Right ventricle myocardium superior (tissue), 1 donor: Measurements from ENCODE around the gene PSME3. TPM values are rescaled to one million over a fixed set of nuclear protein-coding genes. Genes with fewer than 3 reads are reported as not detected.

Experiments
- ATAC-seq: fragments of 200-7000 bp; cut with Tn5 transposase; one replicate; pipeline ENCODE4 v1.9.1; 2020; ENCODE audit warnings: mild to moderate bottlenecking; ENCODE audit not compliant: poor library complexity
- DNase-seq: peaks from one replicate; pipeline ENCODE4 v3.0.0-alpha.2; 2020
- intact Hi-C: fragments of 100-400 bp; cut with DNase I; formaldehyde crosslinking; loops from one replicate; pipeline ENCODE4 v1.11.2; 2022
- long read RNA-seq: library from polyadenylated mRNA; unstranded; transcript quantifications from one replicate; pipeline ENCODE4 v2.0.0, GENCODE V29; 2021
- total RNA-seq: library from RNA; stranded (reverse); fragmentation: NEBNext Ultra II Directional; extraction: Animal tissue kit (Norgen Biotek cat#: 25700); gene quantifications from one replicate; pipeline ENCODE4 v1.2.1, GENCODE V29; 2021
- donor health status: DM: no; HTN: yes; CAD: no; lungs with severe emphysema.

PSME3 gene, protein sequence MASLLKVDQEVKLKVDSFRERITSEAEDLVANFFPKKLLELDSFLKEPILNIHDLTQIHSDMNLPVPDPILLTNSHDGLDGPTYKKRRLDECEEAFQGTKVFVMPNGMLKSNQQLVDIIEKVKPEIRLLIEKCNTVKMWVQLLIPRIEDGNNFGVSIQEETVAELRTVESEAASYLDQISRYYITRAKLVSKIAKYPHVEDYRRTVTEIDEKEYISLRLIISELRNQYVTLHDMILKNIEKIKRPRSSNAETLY
- 74.7 TPM for total RNA-seq
- long read RNA-seq, transcript PSME3-210 (11 exons, 998 nt), result major isoform, 75 of 85 reads
- long read RNA-seq, partial matches to known transcripts, result 1 of 85 reads
- long read RNA-seq, other reads (novel, unspliced or antisense), result 8 of 85 reads

DNA sequence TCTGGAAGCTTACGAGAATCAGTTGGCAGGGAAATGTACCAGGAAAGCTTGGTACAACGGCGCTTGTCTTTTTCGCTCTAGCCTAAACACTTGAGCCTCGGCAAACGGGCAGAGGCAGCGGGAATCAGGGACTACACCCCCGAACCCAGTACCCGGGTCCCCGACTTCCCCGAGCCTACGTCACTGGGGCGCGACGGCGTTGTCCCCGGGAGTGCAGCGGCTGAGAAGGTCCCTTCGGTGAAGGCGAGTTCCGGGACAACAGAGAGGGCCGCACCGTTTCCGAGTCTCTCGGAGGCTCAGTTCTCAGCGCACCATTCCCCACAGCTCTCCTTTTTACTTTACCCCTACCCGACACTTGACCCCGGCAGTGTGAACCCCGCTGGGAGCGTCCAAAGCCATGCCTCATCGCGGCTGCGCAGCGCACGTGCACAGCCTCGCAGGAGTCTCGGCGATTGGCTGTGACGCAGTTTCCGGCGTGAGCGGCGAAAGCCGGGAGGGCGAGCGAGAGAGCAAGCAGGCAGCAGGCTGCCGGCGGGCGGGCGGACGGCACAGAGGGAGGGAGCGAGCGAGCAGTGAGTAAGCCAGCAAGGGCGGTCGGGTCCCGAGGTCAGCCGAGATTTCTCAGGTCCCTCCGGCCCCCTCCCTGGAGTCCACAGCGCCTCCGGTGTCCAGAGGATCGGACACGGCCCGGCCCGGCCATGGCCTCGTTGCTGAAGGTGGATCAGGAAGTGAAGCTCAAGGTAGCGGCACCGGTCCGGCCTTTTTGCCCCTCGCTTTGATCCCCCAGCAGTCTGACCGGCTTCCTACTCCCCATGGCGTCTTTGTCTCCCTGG, at the start of gene PSME3:
PSME3 (plus strand) TSS at position 464 of the 833 bp plus-strand sequence; CDS start at position 699, 235 bp downstream.
- ATAC-seq (peak; percentile 99), DNase-seq (peak; percentile 96)
- intact Hi-C loops, result no loop called here

DNA sequence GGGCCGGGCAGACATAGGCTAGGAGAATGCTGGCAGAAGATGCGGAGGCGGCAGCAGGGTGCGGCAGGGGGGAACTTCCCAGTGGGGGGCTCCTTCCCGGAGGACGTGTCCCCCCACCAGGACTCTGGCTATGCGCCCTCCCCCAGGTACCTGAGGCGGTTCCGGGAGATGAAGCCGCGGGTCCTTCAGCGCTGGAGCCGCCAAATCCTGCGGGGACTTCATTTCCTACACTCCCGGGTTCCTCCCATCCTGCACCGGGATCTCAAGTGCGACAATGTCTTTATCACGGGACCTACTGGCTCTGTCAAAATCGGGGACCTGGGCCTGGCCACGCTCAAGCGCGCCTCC, 49.4 kb upstream of the PSME3 start:
- intact Hi-C loops, result no loop called here

DNA sequence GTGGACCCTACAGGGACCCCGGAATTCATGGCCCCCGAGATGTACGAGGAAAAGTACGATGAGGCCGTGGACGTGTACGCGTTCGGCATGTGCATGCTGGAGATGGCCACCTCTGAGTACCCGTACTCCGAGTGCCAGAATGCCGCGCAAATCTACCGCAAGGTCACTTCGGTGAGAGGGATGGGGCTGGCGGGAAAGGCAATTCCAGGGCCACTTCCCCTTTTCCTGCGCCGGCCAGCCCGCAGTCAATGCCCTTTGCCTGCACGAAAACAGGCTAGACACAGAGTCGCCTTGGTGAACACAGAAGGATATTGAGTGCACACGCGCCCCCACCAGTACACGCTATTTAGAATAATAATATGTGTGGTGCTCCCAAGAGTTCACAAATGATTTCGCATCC, 48.8 kb upstream of the PSME3 start:
- intact Hi-C loops, result no loop called here

More for the DNA sequence above, 49.4 kb upstream of the PSME3 start:
- DNase-seq (no peak), ATAC-seq (no peak)

DNA sequence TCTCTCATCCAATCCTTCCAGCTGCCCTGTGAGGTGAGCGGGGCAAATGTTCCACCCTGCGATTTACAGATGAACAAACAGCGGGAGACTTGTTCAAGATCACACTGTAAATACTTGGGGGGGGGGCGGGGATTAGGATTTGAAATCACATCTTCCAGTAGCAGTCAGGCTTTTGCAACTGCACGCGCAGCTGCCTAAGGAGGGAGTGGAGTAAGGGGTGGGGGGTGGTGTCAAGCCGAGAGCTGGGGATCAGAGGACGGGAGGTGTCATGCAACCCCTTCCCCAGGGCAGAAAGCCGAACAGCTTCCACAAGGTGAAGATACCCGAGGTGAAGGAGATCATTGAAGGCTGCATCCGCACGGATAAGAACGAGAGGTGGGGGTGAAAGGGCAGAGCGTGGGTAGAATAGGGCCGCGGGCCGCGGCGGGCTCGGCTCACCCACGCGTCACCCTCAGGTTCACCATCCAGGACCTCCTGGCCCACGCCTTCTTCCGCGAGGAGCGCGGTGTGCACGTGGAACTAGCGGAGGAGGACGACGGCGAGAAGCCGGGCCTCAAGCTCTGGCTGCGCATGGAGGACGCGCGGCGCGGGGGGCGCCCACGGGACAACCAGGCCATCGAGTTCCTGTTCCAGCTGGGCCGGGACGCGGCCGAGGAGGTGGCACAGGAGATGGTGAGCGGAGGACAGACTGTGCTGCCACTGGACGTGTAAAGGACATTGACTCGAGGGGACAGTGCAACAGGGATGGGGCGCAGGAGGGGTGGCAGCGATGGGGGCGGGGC, 48.2 kb upstream of the PSME3 start:
- intact Hi-C loops, result no loop called here
- DNase-seq, result no peak
- ATAC-seq, result no peak

More for the DNA sequence above, 48.8 kb upstream of the PSME3 start:
- DNase-seq (no peak), ATAC-seq (no peak)

DNA sequence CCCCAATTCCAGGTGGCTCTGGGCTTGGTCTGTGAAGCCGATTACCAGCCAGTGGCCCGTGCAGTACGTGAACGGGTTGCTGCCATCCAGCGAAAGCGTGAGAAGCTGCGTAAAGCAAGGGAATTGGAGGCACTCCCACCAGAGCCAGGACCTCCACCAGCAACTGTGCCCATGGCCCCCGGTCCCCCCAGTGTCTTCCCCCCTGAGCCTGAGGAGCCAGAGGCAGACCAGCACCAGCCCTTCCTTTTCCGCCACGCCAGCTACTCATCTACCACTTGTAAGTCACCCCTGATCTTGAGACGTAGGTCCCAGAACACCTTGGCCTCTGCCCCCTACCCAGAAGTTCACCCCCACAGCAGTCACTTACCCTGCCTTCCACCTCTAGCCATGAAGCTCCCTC, 45.9 kb upstream of the PSME3 start:
- ATAC-seq (no peak), DNase-seq (no peak)
- intact Hi-C loops, result no loop called here

DNA sequence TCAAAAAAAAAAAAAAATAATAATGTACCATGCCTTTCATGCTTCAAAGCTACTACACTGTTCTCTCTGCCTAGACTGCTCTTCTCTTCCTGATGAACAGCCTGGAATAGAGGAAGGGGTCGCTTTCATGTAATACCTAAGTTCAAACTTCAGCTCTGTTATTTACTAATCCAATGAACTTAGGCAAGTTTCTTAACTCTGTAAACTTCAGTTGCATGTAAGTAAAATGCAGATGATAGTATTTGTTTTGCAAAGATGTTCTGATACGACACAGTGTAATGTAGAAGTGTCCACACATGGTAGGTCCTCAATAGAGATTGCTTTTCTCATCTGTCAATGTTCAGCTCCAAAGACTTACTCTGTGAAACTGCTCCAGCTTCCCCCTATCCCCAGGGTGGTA, 41.2 kb upstream of the PSME3 start:
- intact Hi-C loops, result no loop called here
- no peak for ATAC-seq
- no peak for DNase-seq

DNA sequence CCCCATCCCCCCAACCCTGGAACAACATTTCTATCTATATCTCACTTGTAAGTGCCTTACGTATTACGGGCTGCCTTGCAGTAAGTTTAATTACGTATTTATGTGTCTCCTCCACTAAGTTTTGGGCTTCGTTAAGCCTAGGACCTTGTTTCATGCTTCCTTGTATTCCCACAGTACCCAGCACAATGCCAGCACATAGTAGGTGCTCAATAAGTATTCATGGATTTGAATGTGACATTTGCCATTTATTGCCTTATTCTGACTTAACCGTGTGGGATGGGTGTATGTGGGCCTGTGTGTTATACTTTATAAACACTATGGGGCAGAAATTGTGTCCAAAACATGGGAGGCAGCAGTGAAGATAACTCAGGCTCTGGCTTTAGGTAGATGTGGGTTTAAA, 40.7 kb upstream of the PSME3 start:
- no peak for ATAC-seq
- intact Hi-C loops, result no loop called here
- no peak for DNase-seq

DNA sequence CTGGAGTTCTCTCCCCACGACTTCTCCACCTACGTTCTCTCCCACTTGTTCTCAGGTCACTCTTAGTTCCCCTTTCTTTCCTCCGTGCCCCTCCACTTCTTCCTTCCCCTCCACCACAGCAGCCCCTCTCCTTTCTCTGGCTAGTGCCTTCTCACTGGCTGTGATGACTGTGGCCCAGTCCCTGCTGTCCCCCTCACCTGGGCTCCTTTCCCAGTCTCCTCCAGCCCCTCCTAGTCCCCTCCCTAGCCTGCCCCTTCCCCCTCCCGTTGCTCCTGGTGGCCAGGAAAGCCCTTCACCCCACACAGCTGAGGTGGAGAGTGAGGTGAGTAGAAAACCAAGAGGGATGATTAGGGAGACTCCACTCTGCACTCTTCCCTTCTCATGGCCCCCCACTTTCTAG, 38.1 kb upstream of the PSME3 start:
- DNase-seq (no peak), ATAC-seq (no peak)
- intact Hi-C loops, result no loop called here

DNA sequence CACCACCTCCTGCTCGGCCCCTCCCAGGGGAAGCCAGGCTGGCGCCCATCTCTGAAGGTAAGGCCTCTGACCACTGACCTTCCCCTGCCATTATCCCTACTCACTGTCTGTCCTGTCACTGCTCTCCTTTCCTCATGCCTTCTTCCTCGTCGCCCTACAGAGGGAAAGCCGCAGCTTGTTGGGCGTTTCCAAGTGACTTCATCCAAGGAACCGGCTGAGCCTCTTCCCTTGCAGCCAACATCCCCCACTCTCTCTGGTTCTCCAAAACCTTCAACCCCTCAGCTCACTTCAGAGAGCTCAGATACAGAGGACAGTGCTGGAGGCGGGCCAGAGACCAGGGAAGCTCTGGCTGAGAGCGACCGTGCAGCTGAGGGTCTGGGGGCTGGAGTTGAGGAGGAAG, 37.7 kb upstream of the PSME3 start:
- intact Hi-C loops, result no loop called here
- DNase-seq (no peak), ATAC-seq (no peak)

DNA sequence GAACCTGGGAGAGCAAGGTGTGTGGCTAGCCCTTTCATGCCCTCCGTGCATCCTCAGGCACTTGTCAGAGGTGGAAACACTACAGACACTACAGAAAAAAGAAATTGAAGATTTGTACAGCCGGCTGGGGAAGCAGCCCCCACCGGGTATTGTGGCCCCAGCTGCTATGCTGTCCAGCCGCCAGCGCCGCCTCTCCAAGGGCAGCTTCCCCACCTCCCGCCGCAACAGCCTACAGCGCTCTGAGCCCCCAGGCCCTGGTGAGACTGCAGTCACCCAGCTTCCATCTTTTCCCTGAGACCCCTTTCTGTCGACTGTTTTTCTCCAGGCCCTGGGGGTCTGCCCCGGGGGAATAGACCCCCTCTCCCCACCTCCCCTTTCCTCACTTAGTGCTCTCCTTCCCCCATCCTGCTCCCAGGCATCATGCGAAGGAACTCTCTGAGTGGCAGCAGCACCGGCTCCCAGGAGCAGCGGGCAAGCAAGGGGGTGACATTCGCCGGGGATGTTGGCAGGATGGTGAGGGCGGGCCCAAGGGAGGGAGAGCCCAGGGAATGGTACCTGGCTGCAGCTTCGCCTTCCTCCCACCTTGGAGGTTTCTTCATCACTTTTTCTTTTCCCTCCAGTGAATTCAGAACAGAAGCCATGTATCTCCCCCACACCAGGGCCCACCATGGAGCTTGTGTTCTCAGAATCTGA, 37.0 kb upstream of the PSME3 start:
- intact Hi-C loops, result no loop called here
- DNase-seq (no peak), ATAC-seq (no peak)

DNA sequence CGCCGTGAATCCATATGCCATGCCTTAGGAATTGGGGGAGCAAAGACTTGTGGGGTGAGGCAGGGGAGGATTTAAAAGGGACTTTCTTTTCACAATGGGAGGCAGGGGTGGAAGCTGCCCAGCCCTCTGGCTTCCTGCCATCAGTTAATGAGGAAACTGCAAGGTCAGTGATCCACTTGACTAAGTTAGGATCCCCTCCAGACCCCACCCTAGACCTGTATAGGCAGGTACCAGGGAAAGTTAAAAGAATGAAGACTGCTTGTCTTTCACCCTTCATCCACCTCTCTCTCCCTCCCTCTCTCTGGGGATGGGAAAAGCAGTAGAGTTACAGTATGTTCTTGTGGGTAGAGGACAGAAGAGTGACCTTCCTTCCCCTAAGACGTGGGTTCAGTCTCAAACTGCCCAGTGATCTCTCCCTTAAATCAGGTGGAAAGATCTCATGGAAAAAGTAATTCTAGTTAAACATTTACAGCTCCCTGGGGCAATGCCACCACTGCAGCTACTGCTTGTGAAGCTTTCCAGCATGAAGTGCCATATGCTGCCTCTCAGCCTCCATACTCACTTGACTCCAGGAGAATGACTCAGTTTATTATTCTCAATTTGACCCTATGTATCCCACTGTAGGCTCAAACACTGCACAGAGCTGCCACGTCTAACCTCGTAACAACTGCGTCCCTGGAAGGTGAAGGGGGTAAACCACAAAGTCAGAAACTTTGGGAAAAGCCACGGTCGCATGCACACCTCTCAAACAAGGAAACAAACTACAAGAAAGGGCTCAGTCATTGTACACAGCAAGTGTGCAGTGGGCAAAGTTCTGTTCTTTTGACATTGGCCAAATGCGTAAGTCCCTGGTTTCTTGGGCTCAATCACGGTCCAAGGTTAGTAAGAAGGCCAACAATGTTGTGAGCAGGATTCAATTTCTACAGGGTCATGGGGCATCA, 35.9 kb upstream of the PSME3 start:
- intact Hi-C loops, result no loop called here

DNA sequence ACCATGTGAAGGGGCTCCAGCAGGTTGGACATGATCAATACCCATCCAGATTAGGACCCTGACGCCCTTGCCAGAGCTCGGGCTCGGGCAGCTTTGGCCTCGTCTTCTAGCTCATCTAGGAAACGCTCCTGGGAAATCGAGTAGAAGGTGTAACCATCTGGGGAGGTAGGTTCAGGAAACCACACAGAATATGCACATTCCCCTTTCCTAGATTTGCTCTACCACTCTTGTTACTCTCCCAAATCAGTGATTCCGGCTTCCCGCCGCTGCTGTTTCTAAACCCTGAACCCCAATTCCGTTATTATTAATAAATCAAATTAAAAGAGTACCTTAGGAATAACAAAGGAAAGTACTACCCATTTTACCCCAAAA, 35.2 kb upstream of the PSME3 start:
- intact Hi-C loops, result no loop called here
- ATAC-seq, result no peak
- DNase-seq, result no peak

More for the DNA sequence above, 35.9 kb upstream of the PSME3 start:
- ATAC-seq, result no peak
- DNase-seq, result no peak

DNA sequence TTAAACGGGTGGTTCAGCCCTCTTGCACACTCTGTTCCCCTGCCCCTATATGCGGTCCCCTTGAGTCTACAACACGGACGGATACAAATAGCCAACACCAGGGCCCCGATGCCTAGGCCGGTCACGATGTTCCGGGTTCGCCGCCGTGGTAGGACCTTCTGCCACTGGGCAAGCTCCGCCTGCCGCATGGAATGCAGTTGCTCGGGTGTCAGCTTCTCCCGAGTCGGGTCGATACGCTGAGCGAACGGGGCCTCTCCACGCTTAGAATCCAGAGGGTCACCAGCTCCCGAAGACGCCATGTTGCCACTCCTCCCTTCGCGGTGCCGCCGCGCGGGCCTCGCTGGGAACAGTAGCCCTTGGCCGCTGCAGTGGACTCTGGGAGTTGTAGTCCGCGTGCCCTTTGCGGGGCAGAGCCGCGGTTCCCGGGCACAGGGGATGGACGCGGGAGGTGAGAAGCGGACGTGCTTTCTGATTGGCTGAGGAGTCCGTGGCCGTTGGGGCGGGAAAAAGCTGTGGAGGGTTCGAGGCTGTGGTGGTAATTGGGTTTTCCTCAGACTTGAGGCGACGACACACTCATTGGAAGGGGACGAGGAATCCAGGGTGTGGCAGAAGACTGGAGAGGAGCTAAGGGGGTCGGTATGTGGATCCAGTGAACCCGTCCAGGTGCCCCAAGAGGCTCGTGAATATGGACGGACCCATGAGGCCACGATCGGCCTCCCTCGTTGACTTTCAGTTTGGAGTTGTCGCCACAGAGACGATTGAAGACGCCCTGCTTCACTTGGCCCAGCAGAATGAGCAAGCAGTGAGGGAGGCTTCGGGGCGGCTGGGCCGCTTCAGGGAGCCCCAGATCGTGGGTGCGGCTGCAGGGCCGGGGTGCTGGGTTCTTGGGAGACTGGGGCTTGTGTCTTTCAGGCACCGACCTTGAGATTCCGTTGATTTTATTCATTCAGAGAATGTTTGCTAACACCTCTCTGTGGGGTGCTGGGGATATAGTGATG, 34.5 kb upstream of the PSME3 start, which contains the start of the genes CNTD1 and COA3:
CNTD1 (plus strand) TSS at position 479 of the 998 bp plus-strand sequence; CDS start at position 686, 207 bp downstream.
COA3 (minus strand) TSS at position 322 of the 998 bp plus-strand sequence; CDS start at position 299, 23 bp downstream.
- intact Hi-C loops, result no loop called here
- ATAC-seq, result peak; percentile 98
- peak; percentile 92 for DNase-seq

DNA sequence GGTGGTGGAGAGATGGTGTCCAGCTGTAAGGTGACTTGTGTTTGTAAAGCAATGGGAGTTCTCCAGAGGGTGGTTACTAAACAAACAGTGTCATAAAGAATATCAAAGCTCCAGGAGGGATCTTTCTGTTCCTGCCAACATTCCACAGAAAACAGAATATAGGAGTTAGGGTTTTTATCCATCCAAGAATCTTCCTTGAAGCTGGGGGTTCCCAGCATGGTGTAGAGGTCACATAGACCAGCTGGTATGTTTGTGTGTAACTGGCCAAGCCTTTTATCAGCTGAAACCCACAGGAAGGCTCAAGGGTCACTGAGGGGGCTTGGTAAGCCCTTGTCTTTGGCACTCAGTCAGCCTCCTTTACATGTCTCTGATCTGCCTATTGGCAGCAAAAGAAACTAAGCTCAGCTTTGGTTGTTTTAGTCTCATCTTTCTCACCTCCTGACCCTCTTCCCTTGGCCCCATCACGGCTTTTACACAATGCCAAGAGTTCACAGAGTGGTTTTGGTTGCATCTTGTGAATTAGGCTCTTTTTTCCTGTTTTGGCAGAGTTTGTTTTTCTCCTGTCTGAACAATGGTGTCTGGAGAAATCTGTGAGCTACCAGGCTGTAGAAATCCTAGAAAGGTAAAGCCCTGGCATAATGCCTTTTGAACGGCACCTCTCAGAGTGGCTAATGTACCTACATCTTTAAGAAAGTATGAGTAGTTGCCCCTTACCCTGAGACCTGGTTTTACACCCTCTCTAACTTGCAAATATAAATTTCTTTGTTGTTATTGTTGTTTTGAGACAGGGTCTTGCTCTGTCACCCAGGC, 29.9 kb upstream of the PSME3 start:
- DNase-seq (no peak), ATAC-seq (no peak)
- intact Hi-C loops, result no loop called here

DNA sequence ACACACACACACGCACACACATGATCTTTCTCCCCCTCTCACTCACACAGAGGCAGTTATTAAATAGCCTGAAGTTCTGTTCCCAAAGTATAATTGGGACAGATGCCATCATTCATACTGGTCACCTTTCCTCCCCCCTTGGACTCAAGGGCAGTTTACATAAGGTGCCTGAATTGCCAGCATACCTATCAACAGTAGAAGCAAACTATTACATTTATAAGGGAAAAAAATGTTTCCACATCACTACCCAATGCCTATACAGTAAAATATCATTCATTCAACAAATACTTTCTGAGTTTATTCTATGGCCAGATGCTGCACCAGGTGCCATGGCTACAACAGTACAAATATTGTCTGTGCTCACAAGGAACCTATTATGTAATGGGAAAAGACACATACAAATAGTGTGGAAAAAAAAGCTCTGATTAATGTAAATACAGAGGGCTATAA, 28.3 kb upstream of the PSME3 start:
- ATAC-seq, result no peak
- intact Hi-C loops, result no loop called here
- DNase-seq, result no peak

DNA sequence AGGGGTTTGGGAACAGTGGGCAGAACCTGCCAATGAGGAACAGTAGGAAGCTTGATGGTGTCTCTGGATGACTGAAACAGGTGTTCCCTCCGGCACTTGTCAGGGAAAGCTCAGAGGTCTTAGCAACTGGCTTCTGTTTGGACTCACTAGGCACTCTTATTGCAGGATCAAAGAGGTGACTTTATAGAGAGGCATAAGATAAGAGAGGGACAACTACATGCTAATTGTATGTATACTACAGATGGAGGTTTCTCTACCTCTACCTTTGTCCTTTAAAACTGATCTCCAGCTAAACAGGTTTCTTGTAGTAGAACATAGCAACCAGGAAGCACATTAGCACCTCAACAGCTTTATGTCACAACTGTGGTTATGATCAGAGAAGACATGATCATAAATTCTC, 26.9 kb upstream of the PSME3 start:
- ATAC-seq, result no peak
- DNase-seq, result no peak
- intact Hi-C loops, result no loop called here
